GM12873 (cell line): Measurements from ENCODE around the gene FKBP8.

Experiments used
- TF ChIP-seq, protein P1 (sequence below): IDR thresholded peaks from 2 replicates; pipeline ENCODE4 v1.5.1; 2012; ENCODE audit warnings: low read depth, mild to moderate bottlenecking, moderate library complexity, low read length, control low read depth; ENCODE audit not compliant: insufficient read depth; ENCODE audit errors: missing control alignments

FKBP8 gene

DNA sequence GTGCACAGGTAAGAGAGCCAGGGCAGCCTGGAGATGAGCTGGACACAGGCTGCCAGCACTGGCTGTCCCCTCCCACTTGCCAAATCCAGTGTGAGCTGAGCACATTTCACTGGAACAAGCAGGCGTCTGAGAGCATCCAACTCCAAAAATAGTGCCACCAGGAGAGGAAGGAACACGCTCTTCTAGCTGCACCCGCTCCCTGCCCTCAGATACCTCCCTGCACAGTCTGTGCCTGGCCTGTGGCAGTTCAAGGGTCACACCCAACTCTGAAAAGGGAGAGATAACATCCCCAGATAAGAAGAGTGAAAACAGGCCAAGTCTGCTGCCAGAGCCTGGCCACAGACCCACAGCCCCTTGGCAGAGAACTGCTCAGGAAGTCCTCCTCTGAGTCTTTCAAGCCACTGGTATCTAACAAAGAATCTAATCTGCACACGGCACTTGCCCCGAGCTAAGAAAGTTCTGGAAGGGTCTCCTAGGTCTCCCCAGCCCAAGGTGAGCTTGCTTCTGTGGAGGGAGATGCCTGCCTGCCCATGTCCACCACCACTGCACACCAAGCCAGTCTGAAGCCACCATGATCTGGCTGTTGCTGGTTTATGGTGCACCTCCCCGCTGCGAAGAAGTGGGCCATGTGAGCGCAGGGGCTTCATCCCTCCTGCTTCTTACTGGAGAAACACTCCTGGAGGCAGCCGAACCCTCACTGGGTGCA is 36.2 kb downstream of the FKBP8 start:
- TF ChIP-seq, protein P1, sequence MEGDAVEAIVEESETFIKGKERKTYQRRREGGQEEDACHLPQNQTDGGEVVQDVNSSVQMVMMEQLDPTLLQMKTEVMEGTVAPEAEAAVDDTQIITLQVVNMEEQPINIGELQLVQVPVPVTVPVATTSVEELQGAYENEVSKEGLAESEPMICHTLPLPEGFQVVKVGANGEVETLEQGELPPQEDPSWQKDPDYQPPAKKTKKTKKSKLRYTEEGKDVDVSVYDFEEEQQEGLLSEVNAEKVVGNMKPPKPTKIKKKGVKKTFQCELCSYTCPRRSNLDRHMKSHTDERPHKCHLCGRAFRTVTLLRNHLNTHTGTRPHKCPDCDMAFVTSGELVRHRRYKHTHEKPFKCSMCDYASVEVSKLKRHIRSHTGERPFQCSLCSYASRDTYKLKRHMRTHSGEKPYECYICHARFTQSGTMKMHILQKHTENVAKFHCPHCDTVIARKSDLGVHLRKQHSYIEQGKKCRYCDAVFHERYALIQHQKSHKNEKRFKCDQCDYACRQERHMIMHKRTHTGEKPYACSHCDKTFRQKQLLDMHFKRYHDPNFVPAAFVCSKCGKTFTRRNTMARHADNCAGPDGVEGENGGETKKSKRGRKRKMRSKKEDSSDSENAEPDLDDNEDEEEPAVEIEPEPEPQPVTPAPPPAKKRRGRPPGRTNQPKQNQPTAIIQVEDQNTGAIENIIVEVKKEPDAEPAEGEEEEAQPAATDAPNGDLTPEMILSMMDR: no peak

DNA sequence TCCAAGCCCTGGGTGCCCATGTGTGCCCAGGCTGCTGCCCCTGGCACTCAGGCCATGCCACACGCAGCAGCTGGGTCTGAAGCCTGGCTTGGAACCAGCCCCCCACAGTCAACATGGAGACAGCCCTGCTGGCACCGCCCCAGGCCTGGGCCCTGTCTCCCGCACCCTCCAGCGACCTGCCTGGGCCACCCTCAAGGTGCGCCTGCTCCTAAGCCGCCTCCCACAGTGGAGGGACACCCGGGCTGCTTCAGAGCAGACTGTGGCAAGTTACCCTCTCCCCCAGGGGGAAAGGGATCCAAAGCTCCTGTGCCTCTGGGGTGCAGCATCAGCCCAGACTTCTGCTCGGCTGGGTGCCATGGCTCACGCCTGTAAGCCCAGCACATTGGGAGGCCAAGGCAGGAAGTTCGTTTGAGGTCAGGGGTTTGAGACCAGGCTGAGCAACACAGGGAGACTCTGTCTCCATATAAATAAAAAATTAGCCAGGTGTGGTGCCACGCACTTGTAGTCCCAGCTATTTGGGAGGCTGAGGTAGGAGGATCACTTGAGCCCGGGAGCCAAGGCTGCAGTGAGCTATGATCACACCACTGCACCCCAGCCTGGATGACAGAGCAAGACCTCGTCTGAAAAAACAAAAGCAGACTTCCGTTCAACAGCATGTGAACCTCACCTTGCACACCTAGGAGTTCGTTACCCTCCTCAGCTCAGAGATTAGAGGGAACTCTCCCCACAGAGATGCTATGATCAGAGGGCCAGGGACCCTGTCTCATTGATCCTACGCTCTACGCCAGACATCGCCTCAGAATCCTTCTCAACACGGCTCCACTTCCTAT is 37.1 kb downstream of the FKBP8 start:
- TF ChIP-seq, protein P1: no peak

DNA sequence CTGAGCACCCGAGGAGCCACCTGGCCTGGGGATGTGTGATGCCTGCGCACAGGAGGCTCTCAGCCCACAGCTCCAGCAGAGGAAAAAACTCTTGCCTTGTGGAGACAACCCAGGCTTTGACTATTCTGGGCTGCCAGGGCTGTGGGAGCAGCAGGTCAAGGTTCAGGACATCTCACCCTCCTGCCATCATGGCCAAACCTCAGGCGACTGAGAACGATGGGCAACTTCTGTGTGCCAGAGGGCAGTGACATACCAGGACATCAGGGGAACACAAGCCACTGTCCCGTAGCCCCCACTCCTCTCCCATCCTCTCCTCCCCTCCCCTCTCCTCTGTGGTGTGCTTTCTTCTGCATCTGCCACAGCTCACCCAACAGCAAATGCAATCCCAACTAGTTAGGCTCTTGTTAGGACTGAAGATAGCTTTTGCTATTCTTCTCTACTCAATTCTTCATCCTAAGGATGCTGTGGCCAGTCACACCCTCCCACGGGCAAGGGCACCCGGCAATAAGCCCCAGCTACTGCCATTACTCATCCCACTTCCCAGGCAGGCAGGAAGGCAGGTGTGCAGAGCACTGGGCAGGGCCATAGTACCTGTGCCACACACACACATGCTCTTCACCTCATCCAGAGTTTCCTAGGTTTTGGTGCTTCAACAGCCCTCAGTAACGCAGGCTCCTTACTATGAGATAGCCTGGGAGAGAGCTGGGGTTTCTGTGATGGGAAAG is 38.3 kb downstream of the FKBP8 start:
- TF ChIP-seq, protein P1: no peak

DNA sequence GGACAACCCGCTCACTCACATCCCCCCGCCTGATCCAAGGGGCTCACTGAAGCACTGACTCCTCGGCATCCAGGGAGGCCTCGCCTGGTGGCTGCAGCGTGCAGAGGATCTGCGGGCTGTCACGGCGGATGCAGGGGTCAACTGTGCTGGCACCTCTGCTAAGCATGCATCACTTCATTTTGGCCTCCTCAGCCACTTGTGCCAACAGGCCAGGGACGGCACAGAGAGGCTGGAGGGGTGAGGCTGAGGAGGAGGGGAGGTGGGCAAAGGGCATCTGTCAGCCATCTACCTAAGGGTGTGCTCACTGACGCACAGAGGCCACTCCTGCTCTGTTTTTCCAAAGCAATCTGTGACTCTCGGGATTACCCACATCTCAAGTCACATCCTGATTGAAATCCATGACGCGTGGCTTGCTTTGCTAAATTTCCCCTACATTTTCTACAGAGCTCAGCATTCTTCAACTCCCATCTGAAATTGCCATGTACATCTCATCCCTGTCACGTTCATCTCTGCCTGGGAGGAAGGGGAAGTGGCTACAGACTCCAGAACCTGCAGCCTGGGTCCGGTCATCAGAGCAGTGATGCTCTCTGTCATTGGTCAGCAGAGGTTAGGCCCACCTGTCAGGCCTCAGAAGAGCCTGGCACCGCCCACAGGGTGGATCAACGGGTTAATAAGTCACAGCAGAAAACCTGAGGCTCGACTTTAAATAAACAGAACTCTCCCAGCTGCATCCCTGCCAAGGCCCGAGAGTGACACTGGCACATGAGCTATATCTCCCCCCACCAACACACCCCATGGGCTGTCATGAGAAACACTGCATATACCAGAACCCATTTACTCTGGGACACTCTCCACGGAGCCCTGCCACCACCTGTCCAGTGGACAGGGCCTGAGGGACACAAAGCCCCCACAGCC is 39.1 kb downstream of the FKBP8 start:
- TF ChIP-seq, protein P1: no peak

DNA sequence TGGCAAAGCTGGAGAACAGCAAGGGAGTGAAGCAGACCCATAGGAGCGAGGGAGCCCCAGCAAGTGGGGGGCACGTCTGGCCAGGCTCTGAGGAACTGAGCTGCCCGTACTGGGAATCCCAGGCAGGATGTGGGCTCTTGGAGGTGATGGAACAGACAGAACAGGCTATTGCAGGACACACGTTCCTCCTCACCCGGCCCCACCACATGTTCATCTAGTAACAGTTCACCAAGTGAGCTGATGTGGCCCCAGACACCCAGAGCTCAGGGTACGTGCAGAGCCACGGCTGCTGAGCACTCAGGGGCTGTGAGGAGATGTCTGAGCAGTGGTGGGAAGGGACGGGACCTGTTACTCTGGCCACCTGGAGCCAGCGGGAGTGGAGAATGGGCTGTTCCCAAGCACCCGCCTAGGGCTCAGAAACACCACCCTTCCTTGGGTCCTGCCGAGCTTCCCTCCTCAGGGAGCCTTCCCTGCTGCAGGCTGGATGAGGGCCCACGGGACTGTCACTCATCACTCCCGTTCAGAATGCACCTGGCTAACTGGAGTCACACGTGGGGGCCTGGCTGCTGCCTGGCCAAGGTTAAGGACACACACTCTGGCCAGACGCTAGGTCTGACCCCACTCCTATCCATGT is 39.9 kb downstream of the FKBP8 start:
- TF ChIP-seq, protein P1: no peak

DNA sequence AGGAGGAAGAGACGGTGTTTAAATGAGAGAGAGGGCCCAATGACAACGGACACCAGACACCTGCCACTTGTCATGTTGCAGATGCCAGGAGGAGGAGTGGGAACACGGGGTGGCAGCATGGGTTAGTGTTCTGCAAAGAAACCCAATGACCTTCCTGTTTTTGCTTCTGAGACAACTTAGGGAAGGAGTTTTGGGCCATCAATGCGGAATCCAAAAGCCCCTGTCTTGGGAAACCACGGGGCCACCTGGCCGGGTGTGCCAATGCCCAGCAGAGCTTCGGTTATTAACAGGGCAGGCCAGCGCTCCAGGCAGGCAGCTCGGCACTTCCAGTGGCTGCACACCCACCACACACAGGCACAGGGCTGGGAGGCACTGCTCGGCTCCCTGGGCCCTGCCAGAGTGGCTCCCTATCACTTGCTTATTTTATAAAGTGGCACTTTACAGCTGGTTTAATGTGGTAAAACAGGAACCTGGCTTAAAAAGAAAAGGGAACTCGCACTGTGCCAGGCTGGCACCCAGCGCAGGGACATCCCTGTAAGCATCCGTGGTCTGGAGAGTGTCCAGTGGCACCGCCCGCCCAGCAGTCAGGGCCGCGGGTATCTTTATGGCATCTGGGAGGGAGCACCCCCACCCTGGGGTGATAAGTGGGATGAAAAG is 40.6 kb downstream of the FKBP8 start:
- TF ChIP-seq, protein P1: no peak
